DMS53 treated with DMSO at 0.1 percent for 48 hours (cell line): Measurements from ENCODE around the gene STK35.
A peak's percentile ranks its signal among the peaks of the same experiment; 100 is the strongest.

Source experiments
- DNase-seq: peaks from one replicate; lab custom pipeline; 2025; ENCODE audit not compliant: unreplicated experiment; lab: John Stamatoyannopoulos, UW

STK35 gene

DNA sequence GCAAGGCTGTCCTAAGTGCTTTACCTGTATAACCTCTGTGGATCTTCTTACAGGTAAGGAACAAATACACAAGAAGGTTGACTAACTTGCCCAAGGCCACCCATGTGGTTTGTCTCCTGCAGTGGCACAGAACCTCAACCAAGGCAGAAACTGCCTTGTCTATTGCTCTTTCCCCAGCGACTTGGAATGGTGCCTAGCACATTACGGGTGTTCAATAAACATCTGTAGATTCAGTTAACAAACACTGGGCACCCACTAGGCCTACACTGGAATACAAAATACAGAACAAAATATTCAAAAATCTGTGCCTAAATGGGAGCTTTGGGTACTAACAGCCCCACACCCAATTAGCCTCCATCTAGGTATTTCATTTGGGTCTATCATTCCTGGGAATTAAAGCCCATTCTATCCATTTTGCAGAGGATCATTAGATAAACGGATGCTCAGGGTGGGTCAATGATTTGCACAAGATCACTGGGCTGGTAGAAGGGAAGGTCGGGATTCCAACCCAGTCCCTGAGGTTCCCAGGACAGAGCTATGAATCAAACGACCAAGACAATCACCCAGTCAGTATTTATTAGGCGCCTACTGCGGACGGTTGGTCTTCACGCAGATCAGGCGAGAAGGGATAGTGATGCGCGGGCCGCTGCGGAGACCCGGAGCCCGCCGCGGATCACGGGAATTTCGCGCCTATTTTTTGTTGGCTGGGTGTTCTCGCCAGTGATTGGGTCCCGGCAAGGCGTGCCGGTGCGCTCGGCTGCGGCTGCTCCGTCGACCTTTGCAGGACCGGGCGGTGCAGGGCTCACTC, at the start of gene STK35:
STK35 (plus strand) TSS at position 771 of the 808 bp plus-strand sequence. CDS start 55 bp downstream, outside the sequence.
- DNase-seq = no peak

DNA sequence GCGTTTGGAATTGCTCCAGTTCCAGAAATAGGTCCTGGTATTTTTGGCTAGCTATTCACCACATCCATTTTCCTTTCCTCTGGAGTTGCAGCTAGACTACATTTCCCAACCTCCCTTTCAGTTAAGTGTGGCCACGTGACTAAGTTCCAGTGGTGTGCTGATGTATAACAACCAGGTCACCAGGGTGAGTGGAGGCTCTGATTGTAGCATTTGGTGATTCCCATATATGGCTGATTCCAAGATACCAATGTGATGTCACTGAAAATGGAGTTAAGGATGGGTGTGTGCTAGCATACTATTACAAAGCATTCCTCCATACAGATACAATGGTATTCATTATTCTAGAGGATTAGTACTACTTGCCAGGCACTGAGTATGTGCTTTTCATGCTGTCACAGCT, 49.7 kb upstream of the STK35 start:
- no peak for DNase-seq

DNA sequence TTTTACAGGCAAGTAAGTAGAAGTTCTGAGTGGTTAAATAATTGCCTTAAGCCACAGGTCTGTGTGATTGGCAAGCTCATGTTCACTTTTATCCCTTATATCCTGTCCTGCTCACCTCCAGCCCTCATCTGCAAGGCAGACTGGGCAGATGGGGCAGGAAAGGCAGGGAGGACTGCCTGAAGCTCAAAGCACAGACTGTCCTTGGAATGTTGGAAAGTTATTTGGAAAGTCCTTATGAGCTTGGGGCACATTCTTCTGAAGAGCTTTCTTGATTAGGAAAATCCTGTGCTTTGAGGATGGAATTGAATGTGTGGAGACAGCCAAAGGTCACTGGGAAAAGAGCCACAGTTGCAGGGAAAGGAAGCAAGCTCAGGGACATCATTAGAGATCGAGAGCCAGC, 48.9 kb upstream of the STK35 start:
- DNase-seq = no peak

DNA sequence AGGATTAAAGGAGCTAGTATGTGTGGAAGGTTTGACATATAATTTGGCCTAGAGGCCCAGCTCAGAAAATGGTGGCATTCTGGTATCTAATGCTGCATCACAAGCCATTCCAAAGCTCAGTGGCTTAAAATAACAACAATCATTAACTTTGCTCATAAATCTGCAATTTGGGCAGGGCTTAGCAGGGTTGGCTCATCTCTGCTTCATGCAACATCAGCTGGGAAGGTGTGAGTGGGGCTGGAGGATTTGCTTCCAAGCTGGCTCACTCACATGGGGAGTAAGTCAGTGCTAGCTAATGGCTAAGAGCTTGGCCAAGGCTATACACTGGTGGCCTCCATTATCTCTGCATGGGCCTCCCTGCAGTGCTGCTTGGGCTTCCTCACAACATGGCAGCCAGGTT, 48.0 kb upstream of the STK35 start:
- DNase-seq = no peak

DNA sequence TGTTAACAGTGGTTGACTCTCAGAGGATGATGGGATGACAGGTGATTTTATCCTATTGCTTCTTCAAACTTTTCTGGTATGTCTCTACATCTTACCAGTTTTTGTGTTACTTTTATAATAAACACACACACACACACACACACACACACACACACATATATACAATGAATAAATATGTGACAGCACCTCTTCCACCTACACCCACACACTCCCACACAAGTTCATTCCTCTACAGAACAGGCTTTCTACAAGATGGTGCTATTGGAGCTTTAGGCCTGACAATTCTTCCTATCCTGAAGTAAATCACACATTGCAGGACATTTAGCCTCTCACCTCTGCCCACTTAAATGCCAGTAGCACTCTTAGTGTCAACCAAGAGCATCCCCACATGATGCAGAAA, 46.7 kb upstream of the STK35 start:
- no peak for DNase-seq

DNA sequence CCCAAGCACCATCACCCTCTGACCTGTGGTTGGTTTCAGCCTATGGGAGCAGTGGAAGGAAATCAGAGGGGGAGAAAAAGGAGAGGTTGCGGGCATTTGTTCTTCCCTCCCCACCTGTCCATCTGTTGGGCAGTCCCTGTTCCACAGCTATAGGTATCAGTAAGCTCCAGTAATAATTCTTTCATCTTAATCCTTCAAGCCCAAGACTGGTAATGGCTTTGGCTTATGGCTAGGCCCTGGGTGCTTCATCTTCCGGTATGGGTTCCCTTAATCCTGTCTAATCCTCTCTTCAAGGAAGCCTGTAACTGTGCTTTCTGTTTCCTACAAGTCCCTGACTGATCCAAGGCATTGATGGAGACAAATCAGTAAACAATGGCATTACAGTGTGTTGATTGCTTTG, 42.2 kb upstream of the STK35 start:
- DNase-seq = no peak

DNA sequence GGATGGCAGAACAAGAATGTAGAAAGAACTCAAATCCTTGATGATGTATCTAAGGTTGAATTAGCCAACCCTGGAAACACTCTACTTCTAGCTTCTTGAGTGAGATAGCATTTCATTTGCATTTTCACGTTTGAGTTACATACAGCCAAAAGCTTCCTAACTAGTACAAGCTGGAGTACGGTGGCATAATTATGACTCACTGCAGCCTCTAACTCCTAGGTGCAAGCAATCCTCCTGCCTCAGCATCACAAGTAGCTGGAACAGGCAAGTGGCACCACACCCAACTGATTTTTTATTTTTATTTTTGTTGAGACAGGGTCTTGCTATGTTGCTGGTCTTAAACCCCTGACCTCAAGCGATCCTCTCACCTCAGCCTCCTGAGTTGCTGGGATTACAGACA, 36.5 kb upstream of the STK35 start:
- no peak for DNase-seq

DNA sequence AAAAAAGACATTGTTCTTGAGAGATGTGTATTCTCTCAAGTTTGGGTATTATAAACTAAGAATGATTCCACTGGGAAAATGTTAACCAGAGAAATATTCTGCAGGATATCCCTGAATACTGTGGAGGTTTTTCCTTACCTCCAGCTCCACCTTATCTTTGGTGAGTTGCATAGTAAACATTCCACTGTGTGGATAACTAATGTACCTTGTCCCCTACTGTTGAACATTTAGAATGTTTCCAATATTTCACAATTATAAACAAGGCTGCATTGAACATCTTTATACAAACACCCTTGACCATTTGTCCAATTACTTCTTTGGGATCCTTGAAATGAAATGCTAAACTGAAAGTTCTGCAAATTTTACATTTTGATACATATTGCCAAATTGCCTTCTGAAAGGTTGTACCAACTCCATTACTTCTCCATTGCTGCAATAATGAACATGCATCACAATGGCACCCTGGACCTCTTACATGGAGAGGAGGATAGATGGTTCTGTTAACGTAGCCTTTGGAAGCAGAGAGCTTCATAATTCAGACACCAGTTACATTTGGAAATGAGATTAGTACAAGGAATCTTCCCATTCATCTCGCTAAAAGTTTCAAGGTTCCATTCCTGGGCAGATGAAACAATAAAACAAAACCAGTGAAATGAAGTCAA, 35.0 kb upstream of the STK35 start:
- no peak for DNase-seq

DNA sequence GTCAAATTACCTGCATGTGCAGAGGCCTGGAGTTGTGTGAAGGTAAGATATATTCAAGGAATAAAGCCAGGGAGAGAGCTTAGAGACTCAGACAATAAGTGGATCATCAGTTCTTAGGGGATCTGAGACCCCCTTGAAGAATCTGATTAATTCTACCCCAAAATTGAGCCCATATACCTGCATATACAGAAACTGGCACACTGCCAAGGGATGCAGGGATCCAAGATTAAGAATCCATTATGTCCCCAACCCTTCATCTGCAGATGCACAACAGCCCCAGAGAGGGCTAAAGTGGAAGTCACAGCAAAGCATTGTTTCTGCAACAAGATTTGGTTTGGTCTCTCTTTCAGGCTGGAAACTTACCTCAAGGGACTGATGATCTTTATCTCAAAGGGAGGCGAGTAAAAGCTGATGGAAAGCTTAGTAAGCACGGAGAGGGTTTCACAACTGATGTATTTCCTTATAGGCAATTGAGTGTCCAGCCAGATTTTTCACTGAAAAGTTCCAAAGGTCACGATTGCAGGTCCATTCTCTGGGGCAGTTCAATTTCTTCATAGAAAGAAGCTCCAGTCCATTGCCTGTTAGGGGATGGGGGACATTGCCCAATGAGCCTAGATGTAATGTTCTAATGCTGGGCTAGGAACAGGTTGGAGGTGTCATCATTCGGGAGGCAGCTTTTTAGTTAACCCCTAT, 20.9 kb upstream of the STK35 start:
- no peak for DNase-seq

DNA sequence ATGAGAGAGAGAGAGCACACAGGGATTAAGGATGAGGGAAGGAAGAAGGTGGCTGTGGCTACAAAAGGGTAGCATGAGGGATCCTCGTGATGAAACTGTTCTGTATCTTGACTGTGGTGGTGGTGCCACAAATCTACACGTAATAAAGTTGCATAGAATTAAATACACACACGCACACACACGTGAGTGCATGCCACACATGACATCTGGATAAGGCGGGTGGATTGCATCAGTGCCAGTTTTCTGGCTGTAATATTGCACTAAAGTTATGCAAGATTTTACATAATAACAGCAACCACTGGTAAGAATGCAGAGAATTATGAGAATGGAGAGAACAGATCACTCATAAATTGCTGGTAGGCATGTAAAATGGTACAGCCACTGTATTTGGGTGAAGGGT, 16.9 kb upstream of the STK35 start:
- DNase-seq = no peak

DNA sequence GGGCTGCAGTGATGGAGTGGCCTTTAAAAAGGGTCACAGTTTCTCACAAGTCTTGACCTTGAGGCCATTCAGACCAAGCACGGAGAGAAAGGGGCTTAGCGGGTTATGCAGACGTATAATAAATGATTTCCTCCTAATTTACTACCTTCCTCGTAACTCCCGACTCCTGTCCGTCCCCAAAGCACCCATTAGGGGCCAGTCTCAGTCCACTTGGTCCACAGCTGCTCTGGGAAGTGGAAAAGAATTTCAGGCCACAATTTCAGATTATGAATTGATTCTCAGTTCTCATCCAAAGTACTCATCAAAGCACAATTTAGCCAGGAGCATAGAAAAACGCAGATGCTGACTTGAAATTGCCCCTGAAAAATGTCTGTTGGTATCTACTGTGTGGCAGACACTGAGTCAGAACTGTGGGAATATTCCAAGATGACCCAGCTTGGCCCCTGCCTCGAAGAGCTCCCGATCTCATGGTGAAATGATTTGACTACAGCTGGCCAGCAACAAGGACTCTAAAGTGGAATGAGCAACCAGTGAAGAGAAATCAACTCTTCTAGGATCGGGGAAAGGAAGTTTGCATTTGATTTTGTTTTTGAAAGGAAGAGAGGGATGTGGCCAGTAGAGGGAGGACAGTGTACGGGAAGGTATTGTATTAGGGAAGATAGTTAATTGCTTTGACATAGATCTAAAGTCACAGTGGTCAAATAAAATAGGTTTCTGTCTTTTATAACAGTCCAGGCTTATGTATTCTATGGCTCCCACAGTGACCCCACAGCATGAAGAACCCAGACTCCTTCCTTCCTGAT, 15.2 kb upstream of the STK35 start:
- DNase-seq = no peak

DNA sequence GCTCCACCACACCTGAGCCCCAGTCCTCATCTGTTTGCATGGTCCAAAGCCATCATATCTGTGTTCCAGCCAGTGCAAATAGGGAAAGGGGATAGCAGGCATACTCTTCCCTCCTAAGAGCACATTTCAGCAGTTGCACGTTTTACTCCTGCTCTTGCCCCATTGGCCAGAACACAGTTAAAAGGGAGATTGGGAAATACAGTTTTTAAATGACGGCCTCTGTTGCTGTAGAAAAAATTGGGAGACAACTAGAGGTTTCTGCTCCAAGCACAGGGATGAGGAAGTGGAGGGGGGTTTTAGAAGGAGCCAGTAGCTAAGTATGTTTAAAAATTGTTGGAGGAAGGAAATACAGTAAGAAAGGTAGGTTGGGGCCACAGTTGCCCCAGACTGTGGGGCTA, 14.6 kb upstream of the STK35 start:
- no peak for DNase-seq

DNA sequence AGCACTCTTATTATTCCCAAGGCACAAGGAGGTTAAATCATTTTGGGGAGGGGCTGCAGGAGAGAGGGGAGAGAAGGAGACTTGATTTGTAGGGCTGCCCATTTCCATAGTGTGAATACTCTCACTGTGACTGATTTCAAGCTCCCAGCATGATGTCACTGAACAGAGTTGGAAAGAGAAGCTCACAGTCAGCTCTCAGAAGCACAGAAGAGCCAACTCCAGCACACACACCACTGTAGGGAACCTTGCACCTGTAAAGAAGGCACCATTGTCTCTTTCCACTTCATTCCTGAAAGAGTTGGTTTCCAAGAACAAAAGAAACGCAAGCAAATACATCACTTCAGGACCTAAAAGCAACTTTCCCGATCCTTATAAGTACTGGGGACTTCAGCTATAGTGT, 12.7 kb upstream of the STK35 start:
- DNase-seq = no peak

DNA sequence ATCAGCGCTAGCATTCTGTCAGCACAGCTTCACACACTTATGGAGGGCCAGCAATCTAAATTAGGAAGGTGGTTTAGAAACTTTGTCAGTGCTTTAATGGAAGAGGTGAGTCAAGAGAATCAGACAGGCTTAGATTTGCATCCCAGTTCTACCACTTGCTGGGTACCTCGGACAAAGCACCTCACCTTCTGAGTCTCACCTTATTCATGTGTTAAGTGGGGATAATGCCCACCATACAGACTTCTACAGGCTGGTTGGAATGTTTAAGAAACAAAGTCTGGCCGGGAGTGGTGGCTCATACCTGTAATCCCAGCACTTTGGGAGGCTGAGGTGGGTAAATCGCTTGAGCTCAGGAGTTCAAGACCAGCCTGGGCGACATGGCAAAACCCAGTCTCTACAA, 12.2 kb upstream of the STK35 start:
- DNase-seq = no peak

DNA sequence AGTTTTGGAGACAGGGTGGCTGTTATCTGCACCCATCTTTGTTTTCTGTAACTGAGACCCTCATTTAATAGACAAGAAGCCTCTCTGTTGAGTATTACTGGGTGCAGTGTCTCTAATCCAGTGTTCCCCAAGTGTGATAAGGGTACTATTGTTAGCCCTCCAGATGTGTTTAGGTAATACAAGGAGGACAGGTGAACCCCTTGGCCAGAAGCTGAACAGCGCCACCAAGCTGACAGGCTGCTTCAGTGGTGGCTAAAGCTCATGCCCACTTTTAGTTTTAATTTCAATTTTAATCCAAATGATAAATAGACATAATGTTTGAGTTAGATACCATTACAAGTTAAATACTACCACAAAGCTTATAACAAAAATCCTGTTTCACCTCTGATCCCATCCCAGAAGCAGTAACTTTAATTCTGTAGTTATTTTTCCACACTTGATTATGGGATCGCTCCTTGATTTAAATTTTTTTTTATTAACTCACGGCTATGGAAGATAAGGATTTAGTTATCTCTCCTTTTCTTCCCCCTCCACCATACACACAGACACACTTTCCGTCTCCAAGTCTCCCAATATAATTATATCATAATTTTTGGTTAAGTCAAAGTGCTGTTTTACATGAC, 8.4 kb upstream of the STK35 start:
- no peak for DNase-seq

DNA sequence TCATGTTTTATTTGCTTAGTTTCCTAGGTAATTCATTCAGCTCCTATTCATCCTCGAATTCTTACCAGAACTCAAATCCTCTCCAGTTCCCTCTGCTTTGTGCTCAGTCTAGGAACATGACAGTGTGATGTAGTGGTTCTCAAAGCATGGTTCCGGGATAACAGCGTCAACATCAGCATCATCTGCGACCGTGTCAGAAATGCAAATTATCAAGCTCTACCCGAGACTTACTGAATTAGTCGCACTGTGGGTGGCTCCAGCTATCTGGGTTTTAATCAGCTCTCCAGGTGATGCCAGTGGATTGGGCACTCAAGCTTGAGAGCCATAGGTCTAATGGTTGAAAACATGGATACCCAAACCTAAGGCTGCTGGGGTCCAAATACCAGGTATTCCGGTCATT, 7.7 kb upstream of the STK35 start:
- no peak for DNase-seq

DNA sequence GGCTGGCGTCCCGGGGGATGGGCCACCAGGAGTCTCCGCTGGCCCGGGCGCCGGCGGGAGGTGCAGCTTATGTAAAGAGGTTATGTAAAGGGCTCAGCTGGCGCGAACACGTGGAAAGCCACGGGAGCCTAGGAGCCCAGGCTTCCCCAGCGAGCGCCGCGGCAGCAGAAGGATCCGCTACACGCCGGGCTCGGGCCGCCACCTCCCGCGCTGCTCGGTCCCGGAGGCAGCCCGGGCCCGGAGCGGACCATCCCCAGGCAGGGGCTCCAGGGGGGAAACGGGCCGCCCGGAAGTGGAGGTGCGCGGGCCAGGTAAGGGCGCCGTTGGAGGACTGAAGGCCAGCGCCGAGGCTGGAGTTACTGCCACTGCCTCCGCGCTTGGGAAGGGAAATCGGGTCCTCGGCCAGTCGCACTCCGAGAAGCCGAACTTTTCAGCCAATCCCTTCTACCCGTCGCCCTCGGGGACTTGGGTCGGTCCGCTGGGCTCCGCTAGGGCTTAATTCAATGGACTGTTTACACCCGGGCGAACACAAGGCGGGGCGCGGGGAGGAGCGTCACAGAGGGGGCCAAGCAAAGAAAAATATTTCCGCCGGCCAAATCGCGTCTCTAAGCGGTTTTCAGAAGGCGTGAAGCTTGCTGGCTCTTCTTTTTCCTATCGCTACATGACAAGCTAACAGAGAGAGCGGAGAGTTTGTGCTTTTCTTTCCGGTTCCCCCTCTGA, 398 bp downstream of the STK35 start:
- DNase-seq = peak; percentile 85

DNA sequence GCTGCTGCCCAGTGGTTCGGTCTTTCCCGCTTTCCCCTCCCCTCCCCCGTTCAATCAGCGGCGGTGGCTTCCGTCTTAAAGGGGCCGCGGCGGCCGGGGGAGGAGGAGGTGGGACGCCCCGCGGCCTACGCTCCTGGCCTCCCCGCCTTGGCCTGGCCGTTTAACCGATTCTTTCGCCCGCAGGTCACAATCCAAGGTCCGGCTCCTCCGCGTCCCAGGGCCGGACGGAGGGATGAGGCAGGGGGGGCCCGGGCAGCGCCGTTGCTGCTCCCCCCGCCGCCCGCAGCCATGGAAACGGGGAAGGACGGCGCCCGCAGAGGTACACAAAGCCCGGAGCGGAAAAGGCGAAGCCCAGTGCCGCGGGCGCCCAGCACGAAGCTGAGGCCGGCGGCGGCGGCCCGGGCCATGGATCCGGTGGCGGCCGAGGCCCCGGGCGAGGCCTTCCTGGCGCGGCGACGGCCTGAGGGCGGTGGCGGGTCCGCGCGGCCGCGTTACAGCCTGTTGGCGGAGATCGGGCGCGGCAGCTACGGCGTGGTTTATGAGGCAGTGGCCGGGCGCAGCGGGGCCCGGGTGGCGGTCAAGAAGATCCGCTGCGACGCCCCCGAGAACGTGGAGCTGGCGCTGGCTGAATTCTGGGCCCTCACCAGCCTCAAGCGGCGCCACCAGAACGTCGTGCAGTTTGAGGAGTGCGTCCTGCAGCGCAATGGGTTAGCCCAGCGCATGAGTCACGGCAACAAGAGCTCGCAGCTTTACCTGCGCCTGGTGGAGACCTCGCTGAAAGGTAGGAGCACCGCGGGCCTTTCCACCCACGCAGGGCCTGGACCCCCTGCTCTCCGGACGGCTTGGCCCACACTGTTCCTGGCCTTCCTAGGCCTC, 1.2 kb downstream of the STK35 start:
- DNase-seq = peak; percentile 50

DNA sequence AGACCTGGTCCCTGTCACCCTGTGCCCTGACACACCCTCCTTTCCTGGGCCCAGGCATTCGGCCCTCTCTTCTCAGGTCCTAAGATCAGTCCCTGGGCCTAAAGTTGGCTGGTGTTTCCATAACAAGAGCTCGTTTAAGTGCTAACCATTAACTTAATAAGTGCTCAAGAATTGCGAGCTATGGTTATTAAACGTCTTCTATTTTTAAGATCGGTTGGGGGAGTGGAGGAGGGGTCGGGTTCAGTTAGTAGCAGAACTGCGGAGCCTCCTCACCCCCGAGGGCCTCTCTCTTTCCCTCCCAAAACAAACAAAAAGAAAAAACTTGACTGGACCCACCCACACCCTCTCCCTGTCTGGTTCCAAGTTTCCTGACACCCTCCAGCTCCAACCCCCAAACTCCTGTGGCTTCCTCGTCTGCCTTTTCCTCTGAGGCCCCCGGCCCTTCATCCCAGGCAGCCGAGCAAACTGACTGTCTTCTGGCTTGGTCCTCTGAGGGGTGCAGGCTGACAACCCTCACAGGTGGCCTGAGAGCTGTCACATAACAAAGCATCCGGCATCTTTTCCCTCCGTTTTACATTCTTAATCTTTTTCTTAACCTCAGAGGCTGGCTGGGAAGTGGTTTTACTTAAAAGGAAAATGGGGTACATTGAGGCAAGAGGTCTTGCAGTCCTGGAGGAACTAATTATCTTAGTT, 2.0 kb downstream of the STK35 start:
- DNase-seq = no peak
